A549 (cell line): ENCODE measurements around the gene ZBTB12.

ENCODE experiments used
- CEBPB ChIP-seq, 2 experiments: fragments of >200 bp in 1 of 2; sonication (Bioruptor Twin) in 1 of 2; formaldehyde crosslinking in 1 of 2; IDR thresholded peaks; 2 replicates each; pipeline ENCODE4 v1.6.1; 2012 to 2016
- CHD2 ChIP-seq: fragments of 150-350 bp; IDR thresholded peaks from 2 replicates; pipeline ENCODE4 v1.6.1; 2014; ENCODE audit warnings: low read length; ENCODE audit not compliant: partially characterized antibody
- CTCF ChIP-seq: fragments of >200 bp; sonication (Bioruptor Twin); formaldehyde crosslinking; IDR thresholded peaks from 3 replicates; pipeline ENCODE4 v1.5.1; 2016
- ELK1 ChIP-seq: fragments of 150-350 bp; IDR thresholded peaks from 2 replicates; pipeline ENCODE4 v1.6.1; 2014; ENCODE audit warnings: low read depth, mild to moderate bottlenecking, low read length
- EP300 ChIP-seq, 2 experiments: fragments of >200 bp; sonication (Bioruptor Twin); formaldehyde crosslinking; IDR thresholded peaks; 2 replicates in 1 of 2; 3 replicates in 1 of 2; pipeline ENCODE4 v1.6.1; 2016 to 2017
- HOXB5 ChIP-seq: fragments of 250-450 bp; sonication (Bioruptor Pico); IDR thresholded peaks from 2 replicates; pipeline ENCODE4 v1.5.0; 2020; ENCODE audit warnings: mild to moderate bottlenecking, moderate library complexity
- KDM5A ChIP-seq: fragments of 200-600 bp; sonication (generic); IDR thresholded peaks from 2 replicates; pipeline ENCODE4 v1.6.1; 2016; ENCODE audit warnings: antibody characterized with exemption, mild to moderate bottlenecking
- MAX ChIP-seq: IDR thresholded peaks from 2 replicates; pipeline ENCODE4 v1.6.1; 2012
- POLR2A ChIP-seq: IDR thresholded peaks from 2 replicates; pipeline ENCODE4 v1.6.1; 2012; ENCODE audit warnings: mild to moderate bottlenecking, low read length
- REST ChIP-seq: fragments of 200-600 bp; sonication (generic); IDR thresholded peaks from 2 replicates; pipeline ENCODE4 v1.6.1; 2016; ENCODE audit warnings: antibody characterized with exemption, mild to moderate bottlenecking, moderate library complexity
- TP53 ChIP-seq: fragments of 250-450 bp; sonication (Bioruptor Pico); IDR thresholded peaks from 2 replicates; pipeline ENCODE4 v1.5.0; 2021; ENCODE audit warnings: mild to moderate bottlenecking, moderate library complexity
- USF2 ChIP-seq: fragments of 450-650 bp; IDR thresholded peaks from 2 replicates; pipeline ENCODE4 v1.6.1; 2014; ENCODE audit warnings: antibody characterized with exemption

- TF ChIP-seq CTCF (no peak), MAX (no peak), CEBPB (IDR thresholded peaks at IDR 0.05) (no peak), REST (no peak), POLR2A (no peak), EP300 (IDR thresholded peaks at IDR 0.05) (no peak), TP53 (CRISPR knock-in tag) (no peak), KDM5A (no peak), CHD2 (no peak), USF2 (no peak), HOXB5 (CRISPR knock-in tag) (no peak), ELK1 (no peak)
Observed at GRCh38 chr6:31935021-31935420, 33.1 kb upstream of the ZBTB12 start.
